ENCODE measurements around the gene TRHDE. TPM values are rescaled to one million over a fixed set of nuclear protein-coding genes. Genes with fewer than 3 reads are reported as not detected.

Gene TRHDE
- total RNA-seq, 5 donors from 2014 or later (not counting 1 experiment from before 2014, with no cell fraction given), result 0.23 TPM; not detected in 4

GRCh38 chr12:72288911-72289310 lies 16.7 kb downstream of the TRHDE start:
- no peak for ATAC-seq (replicated peaks in 1 of 4)
- CTCF ChIA-PET, result no interaction called here
- no peaks in the 10 kb centered on the region for H3K4me1 Mint-ChIP-seq

GRCh38 chr12:72289633-72290032 lies 17.5 kb downstream of the TRHDE start:
- H3K4me1 Mint-ChIP-seq, result no peaks in the 10 kb centered on the region
- no peaks in the 10 kb centered on the region for H3K36me3 Mint-ChIP-seq
- ATAC-seq (replicated peaks in 1 of 4), result no peak
- CTCF ChIA-PET, result no interaction called here
- no peaks in the 10 kb centered on the region for H3K27me3 Mint-ChIP-seq
- H3K9me3 Mint-ChIP-seq, result peaks cover 0 to 3% (median 2%) of the 10 kb centered on the region in 3 donors
- Histone ChIP-seq H3K4me1 (ENCODE audit: control insufficient read depth in 1 of 2, extremely low read depth in 1 of 2, insufficient read depth in 2 of 2, low read length in 2 of 2) (no peaks in the 10 kb centered on the region), H3K27ac (ENCODE audit: low read length) (no peak overlapping the region), H3K4me3 (ENCODE audit: control insufficient read depth in 1 of 2, extremely low read depth in 1 of 2, low read length in 1 of 2) (no peak overlapping the region), H3K9me3 (no peaks in the 10 kb centered on the region), H3K27me3 (replicated peaks in 1 of 2; ENCODE audit: control insufficient read depth in 2 of 2, extremely low read depth in 1 of 2, insufficient read depth in 2 of 2, low read length in 1 of 2) (no peaks in the 10 kb centered on the region), H3K36me3 (ENCODE audit: control insufficient read depth in 2 of 2, extremely low read depth in 1 of 2, insufficient read depth in 1 of 2, low read length in 1 of 2) (no peaks in the 10 kb centered on the region)
- POLR2A ChIA-PET, result no interaction called here
- no peak overlapping the region for H3K4me3 Mint-ChIP-seq
- H3K27ac Mint-ChIP-seq, result no peak overlapping the region
- WGBS (ENCODE audit: insufficient coverage), result 88% methylated on average over 1 of the region's 2 CpGs
- DNase-seq, result no peak

More at GRCh38 chr12:72288911-72289310, 16.7 kb downstream of the TRHDE start:
- Histone ChIP-seq H3K27ac (ENCODE audit: low read length) (no peak overlapping the region), H3K4me1 (ENCODE audit: control insufficient read depth in 1 of 2, extremely low read depth in 1 of 2, insufficient read depth in 2 of 2, low read length in 2 of 2) (no peaks in the 10 kb centered on the region), H3K9me3 (no peaks in the 10 kb centered on the region), H3K4me3 (ENCODE audit: control insufficient read depth in 1 of 2, extremely low read depth in 1 of 2, low read length in 1 of 2) (no peak overlapping the region), H3K27me3 (replicated peaks in 1 of 2; ENCODE audit: control insufficient read depth in 2 of 2, extremely low read depth in 1 of 2, insufficient read depth in 2 of 2, low read length in 1 of 2) (no peaks in the 10 kb centered on the region), H3K36me3 (ENCODE audit: control insufficient read depth in 2 of 2, extremely low read depth in 1 of 2, insufficient read depth in 1 of 2, low read length in 1 of 2) (no peaks in the 10 kb centered on the region)
- POLR2A ChIA-PET, result no interaction called here
- no CpG with 5 or more reads among the region's 2 CpGs for WGBS (ENCODE audit: insufficient coverage)
- H3K27ac Mint-ChIP-seq, result no peak overlapping the region
- H3K9me3 Mint-ChIP-seq, result peaks cover 0 to 3% (median 2%) of the 10 kb centered on the region in 3 donors
- no peak overlapping the region for H3K4me3 Mint-ChIP-seq
- no peaks in the 10 kb centered on the region for H3K36me3 Mint-ChIP-seq
- H3K27me3 Mint-ChIP-seq, result no peaks in the 10 kb centered on the region
- no peak for DNase-seq

GRCh38 chr12:72291175-72291574 lies 19.0 kb downstream of the TRHDE start:
- H3K36me3 Mint-ChIP-seq, result no peaks in the 10 kb centered on the region
- no peaks in the 10 kb centered on the region for H3K4me1 ChIP-seq (ENCODE audit: control insufficient read depth in 1 of 2, extremely low read depth in 1 of 2, insufficient read depth in 2 of 2, low read length in 2 of 2)
- no peaks in the 10 kb centered on the region for H3K9me3 ChIP-seq
- H3K36me3 ChIP-seq (ENCODE audit: control insufficient read depth in 2 of 2, extremely low read depth in 1 of 2, insufficient read depth in 1 of 2, low read length in 1 of 2), result no peaks in the 10 kb centered on the region
- WGBS (ENCODE audit: insufficient coverage), result 50% methylated on average over 1 of the region's 5 CpGs
- no peaks in the 10 kb centered on the region for H3K27me3 Mint-ChIP-seq
- no peaks in the 10 kb centered on the region for H3K4me1 Mint-ChIP-seq
- H3K9me3 Mint-ChIP-seq, result peaks cover 0 to 3% (median 2%) of the 10 kb centered on the region in 3 donors
- DNase-seq (no peak), ATAC-seq (replicated peaks in 1 of 4) (no peak)
- no peak overlapping the region for H3K27ac ChIP-seq (ENCODE audit: low read length)
- CTCF ChIA-PET, result no interaction called here
- H3K27me3 ChIP-seq (replicated peaks in 1 of 2; ENCODE audit: control insufficient read depth in 2 of 2, extremely low read depth in 1 of 2, insufficient read depth in 2 of 2, low read length in 1 of 2), result no peaks in the 10 kb centered on the region
- no peak overlapping the region for H3K27ac Mint-ChIP-seq
- H3K4me3 ChIP-seq (ENCODE audit: control insufficient read depth in 1 of 2, extremely low read depth in 1 of 2, low read length in 1 of 2), result no peak overlapping the region
- POLR2A ChIA-PET, result no interaction called here
- no peak overlapping the region for H3K4me3 Mint-ChIP-seq

GRCh38 chr12:72293701-72294100 lies 21.5 kb downstream of the TRHDE start:
- Mint-ChIP-seq H3K27me3 (no peaks in the 10 kb centered on the region), H3K36me3 (no peaks in the 10 kb centered on the region), H3K4me3 (no peak overlapping the region), H3K9me3 (peaks cover 0 to 7% (median 0%) of the 10 kb centered on the region in 3 donors), H3K4me1 (no peaks in the 10 kb centered on the region), H3K27ac (no peak overlapping the region)
- WGBS (ENCODE audit: insufficient coverage), result 66% methylated on average over 6 of the region's 6 CpGs
- no peak for ATAC-seq (replicated peaks in 1 of 4)
- H3K4me1 ChIP-seq (ENCODE audit: control insufficient read depth in 1 of 2, extremely low read depth in 1 of 2, insufficient read depth in 2 of 2, low read length in 2 of 2), result no peaks in the 10 kb centered on the region
- CTCF ChIA-PET, result no interaction called here
- DNase-seq, result no peak
- H3K27me3 ChIP-seq (replicated peaks in 1 of 2; ENCODE audit: control insufficient read depth in 2 of 2, extremely low read depth in 1 of 2, insufficient read depth in 2 of 2, low read length in 1 of 2), result no peaks in the 10 kb centered on the region
- no peak overlapping the region for H3K4me3 ChIP-seq (ENCODE audit: control insufficient read depth in 1 of 2, extremely low read depth in 1 of 2, low read length in 1 of 2)
- no peaks in the 10 kb centered on the region for H3K9me3 ChIP-seq
- POLR2A ChIA-PET, result no interaction called here
- H3K27ac ChIP-seq (ENCODE audit: low read length), result no peak overlapping the region
- no peaks in the 10 kb centered on the region for H3K36me3 ChIP-seq (ENCODE audit: control insufficient read depth in 2 of 2, extremely low read depth in 1 of 2, insufficient read depth in 1 of 2, low read length in 1 of 2)

GRCh38 chr12:72295101-72295500 lies 22.9 kb downstream of the TRHDE start:
- H3K9me3 Mint-ChIP-seq, result peaks cover 0 to 7% (median 0%) of the 10 kb centered on the region in 3 donors
- H3K4me3 Mint-ChIP-seq, result no peak overlapping the region
- WGBS (ENCODE audit: insufficient coverage), result 81% methylated on average over 8 of the region's 8 CpGs
- DNase-seq (no peak), ATAC-seq (replicated peaks in 1 of 4) (no peak)
- no peaks in the 10 kb centered on the region for H3K9me3 ChIP-seq
- H3K4me3 ChIP-seq (ENCODE audit: control insufficient read depth in 1 of 2, extremely low read depth in 1 of 2, low read length in 1 of 2), result no peak overlapping the region
- H3K27me3 ChIP-seq (replicated peaks in 1 of 2; ENCODE audit: control insufficient read depth in 2 of 2, extremely low read depth in 1 of 2, insufficient read depth in 2 of 2, low read length in 1 of 2), result no peaks in the 10 kb centered on the region
- ChIA-PET POLR2A (no interaction called here), CTCF (no interaction called here)
- no peaks in the 10 kb centered on the region for H3K4me1 Mint-ChIP-seq
- H3K27ac ChIP-seq (ENCODE audit: low read length), result no peak overlapping the region
- no peaks in the 10 kb centered on the region for H3K36me3 Mint-ChIP-seq
- no peak overlapping the region for H3K27ac Mint-ChIP-seq
- no peaks in the 10 kb centered on the region for H3K4me1 ChIP-seq (ENCODE audit: control insufficient read depth in 1 of 2, extremely low read depth in 1 of 2, insufficient read depth in 2 of 2, low read length in 2 of 2)
- H3K36me3 ChIP-seq (ENCODE audit: control insufficient read depth in 2 of 2, extremely low read depth in 1 of 2, insufficient read depth in 1 of 2, low read length in 1 of 2), result no peaks in the 10 kb centered on the region
- H3K27me3 Mint-ChIP-seq, result no peaks in the 10 kb centered on the region

- WGBS (ENCODE audit: insufficient coverage), result no CpG with 5 or more reads among the region's 2 CpGs
- Histone ChIP-seq H3K4me1 (ENCODE audit: control insufficient read depth in 1 of 2, extremely low read depth in 1 of 2, insufficient read depth in 2 of 2, low read length in 2 of 2) (no peaks in the 10 kb centered on the region), H3K4me3 (ENCODE audit: control insufficient read depth in 1 of 2, extremely low read depth in 1 of 2, low read length in 1 of 2) (no peak overlapping the region), H3K9me3 (no peaks in the 10 kb centered on the region), H3K27ac (ENCODE audit: low read length) (no peak overlapping the region), H3K36me3 (ENCODE audit: control insufficient read depth in 2 of 2, extremely low read depth in 1 of 2, insufficient read depth in 1 of 2, low read length in 1 of 2) (no peaks in the 10 kb centered on the region), H3K27me3 (replicated peaks in 1 of 2; ENCODE audit: control insufficient read depth in 2 of 2, extremely low read depth in 1 of 2, insufficient read depth in 2 of 2, low read length in 1 of 2) (no peaks in the 10 kb centered on the region)
- DNase-seq (no peak), ATAC-seq (replicated peaks in 1 of 4) (no peak)
- Mint-ChIP-seq H3K36me3 (no peaks in the 10 kb centered on the region), H3K27me3 (no peaks in the 10 kb centered on the region), H3K4me1 (no peaks in the 10 kb centered on the region), H3K9me3 (peaks cover 0 to 7% (median 0%) of the 10 kb centered on the region in 3 donors), H3K4me3 (no peak overlapping the region), H3K27ac (no peak overlapping the region)
- POLR2A ChIA-PET, result no interaction called here
- CTCF ChIA-PET, result no interaction called here
Observed at GRCh38 chr12:72295744-72296143, 23.6 kb downstream of the TRHDE start.

- H3K36me3 ChIP-seq (ENCODE audit: control insufficient read depth in 2 of 2, extremely low read depth in 1 of 2, insufficient read depth in 1 of 2, low read length in 1 of 2), result no peaks in the 10 kb centered on the region
- H3K9me3 Mint-ChIP-seq, result peaks cover 0 to 7% (median 0%) of the 10 kb centered on the region in 3 donors
- H3K4me1 ChIP-seq (ENCODE audit: control insufficient read depth in 1 of 2, extremely low read depth in 1 of 2, insufficient read depth in 2 of 2, low read length in 2 of 2), result no peaks in the 10 kb centered on the region
- ATAC-seq (replicated peaks in 1 of 4) (no peak), DNase-seq (no peak)
- CTCF ChIA-PET, result no interaction called here
- no peaks in the 10 kb centered on the region for H3K27me3 Mint-ChIP-seq
- no peaks in the 10 kb centered on the region for H3K9me3 ChIP-seq
- H3K4me1 Mint-ChIP-seq, result no peaks in the 10 kb centered on the region
- no peak overlapping the region for H3K4me3 Mint-ChIP-seq
- no peak overlapping the region for H3K27ac Mint-ChIP-seq
- no peak overlapping the region for H3K4me3 ChIP-seq (ENCODE audit: control insufficient read depth in 1 of 2, extremely low read depth in 1 of 2, low read length in 1 of 2)
- WGBS (ENCODE audit: insufficient coverage), result 52% methylated on average over 2 of the region's 2 CpGs
- no peak overlapping the region for H3K27ac ChIP-seq (ENCODE audit: low read length)
- no peaks in the 10 kb centered on the region for H3K36me3 Mint-ChIP-seq
- POLR2A ChIA-PET, result no interaction called here
- H3K27me3 ChIP-seq (replicated peaks in 1 of 2; ENCODE audit: control insufficient read depth in 2 of 2, extremely low read depth in 1 of 2, insufficient read depth in 2 of 2, low read length in 1 of 2), result no peaks in the 10 kb centered on the region
Observed at GRCh38 chr12:72296389-72296788, 24.2 kb downstream of the TRHDE start.

All from T-cell (primary cell).